Neuronal stem cell (in vitro differentiated cells): ENCODE results near the gene PAM.

Experiments
- DNase-seq: peaks from one replicate; pipeline ENCODE4 v3.0.0-alpha.2; 2013; ENCODE audit warnings: low spot score
- H2AFZ ChIP-seq: one replicate; pipeline ENCODE4 v1.6.1; 2013; ENCODE audit warnings: mild to moderate bottlenecking, low read length, inconsistent platforms
- H2AK5ac ChIP-seq: 2 replicates; pipeline ENCODE4 v1.6.1; 2013; ENCODE audit warnings: low read depth, mild to moderate bottlenecking, inconsistent platforms, low read length, moderate library complexity, mixed read lengths
- H2BK120ac ChIP-seq: 2 replicates; pipeline ENCODE4 v1.6.1; 2013; ENCODE audit warnings: low read depth, mild to moderate bottlenecking, inconsistent platforms, low read length, moderate library complexity, mixed read lengths
- H2BK12ac ChIP-seq: one replicate; pipeline ENCODE4 v1.6.1; 2013; ENCODE audit warnings: low read length, inconsistent platforms
- H2BK15ac ChIP-seq: 2 replicates; pipeline ENCODE4 v1.6.1; 2013; ENCODE audit warnings: mild to moderate bottlenecking, low read length, inconsistent platforms, mixed read lengths
- H2BK5ac ChIP-seq: one replicate; pipeline ENCODE4 v1.6.1; 2013; ENCODE audit warnings: inconsistent platforms, mild to moderate bottlenecking, low read length, moderate library complexity
- H3K14ac ChIP-seq: one replicate; pipeline ENCODE4 v1.6.1; 2013; ENCODE audit warnings: low read length, inconsistent platforms
- H3K18ac ChIP-seq: 2 replicates; pipeline ENCODE4 v1.6.1; 2013; ENCODE audit warnings: low read length, inconsistent platforms
- H3K23ac ChIP-seq: 2 replicates; pipeline ENCODE4 v1.6.1; 2013; ENCODE audit warnings: low read depth, mild to moderate bottlenecking, mixed read lengths, low read length, inconsistent platforms; ENCODE audit not compliant: poor library complexity
- H3K27ac ChIP-seq: replicated peaks from 3 replicates; pipeline ENCODE4 v1.5.1; 2013; ENCODE audit warnings: low read length, inconsistent platforms
- H3K27me3 ChIP-seq, 3 experiments: 2 replicates each; pipeline ENCODE4 v1.6.1; 2013; ENCODE audit warnings: low read length in 3 of 3, mild to moderate bottlenecking in 2 of 3, inconsistent platforms in 1 of 3, low read depth in 1 of 3, mixed read lengths in 1 of 3, moderate library complexity in 1 of 3; ENCODE audit not compliant: control insufficient read depth in 3 of 3, insufficient read depth in 3 of 3
- H3K36me3 ChIP-seq, 2 donors: replicated peaks in 1 of 2; 2 replicates each; pipeline ENCODE4 v1.6.1; 2013; ENCODE audit warnings: low read length in 2 of 2; ENCODE audit not compliant: control insufficient read depth in 2 of 2, insufficient read depth in 2 of 2
- H3K4ac ChIP-seq: 2 replicates; pipeline ENCODE4 v1.6.1; 2013; ENCODE audit warnings: inconsistent platforms, mild to moderate bottlenecking, low read length, moderate library complexity
- H3K4me1 ChIP-seq, 2 donors: 1 replicate in 1 of 2; 2 replicates in 1 of 2; pipeline ENCODE4 v1.6.1; 2013; ENCODE audit warnings: low read length in 2 of 2, low read depth in 1 of 2; ENCODE audit not compliant: control insufficient read depth in 2 of 2, insufficient read depth in 1 of 2
- H3K4me2 ChIP-seq: one replicate; pipeline ENCODE4 v1.6.1; 2013; ENCODE audit warnings: mild to moderate bottlenecking, low read length, inconsistent platforms; ENCODE audit not compliant: insufficient read depth, poor library complexity, severe bottlenecking
- H3K4me3 ChIP-seq, 2 donors: 2 replicates each; pipeline ENCODE4 v1.5.1; 2013; ENCODE audit warnings: low read length in 2 of 2, mild to moderate bottlenecking in 2 of 2, inconsistent platforms in 1 of 2, moderate library complexity in 1 of 2
- H3K79me1 ChIP-seq: one replicate; pipeline ENCODE4 v1.6.1; 2013; ENCODE audit warnings: low read depth, mild to moderate bottlenecking, inconsistent platforms, low read length, moderate library complexity
- H3K9ac ChIP-seq: one replicate; pipeline ENCODE4 v1.6.1; 2013; ENCODE audit warnings: mild to moderate bottlenecking, low read depth, low read length, inconsistent platforms; ENCODE audit not compliant: poor library complexity
- H3K9me3 ChIP-seq, 2 donors: replicated peaks in 1 of 2; 2 replicates each; pipeline versions ENCODE3 to v1.6.1; 2013; ENCODE audit warnings: low read length in 2 of 2, mild to moderate bottlenecking in 2 of 2, inconsistent platforms in 1 of 2, low read depth in 1 of 2, mixed read lengths in 1 of 2, moderate library complexity in 1 of 2; ENCODE audit not compliant: control insufficient read depth in 2 of 2, insufficient read depth in 1 of 2
- H4K8ac ChIP-seq: one replicate; pipeline ENCODE4 v1.6.1; 2013; ENCODE audit warnings: low read depth, mild to moderate bottlenecking, inconsistent platforms, low read length, moderate library complexity
- H4K91ac ChIP-seq: one replicate; pipeline ENCODE4 v1.6.1; 2013; ENCODE audit warnings: low read length, low read depth, mild to moderate bottlenecking, inconsistent platforms; ENCODE audit not compliant: poor library complexity
- WGBS, 2 donors: extraction: QIAGEN DNeasy Blood & Tissue Kit; methylation state at CpG; one replicate each; pipeline ENCODE4 v1.1.7; 2013; ENCODE audit warnings: missing lambda C conversion rate in 2 of 2, mixed read lengths in 1 of 2; ENCODE audit not compliant: insufficient read length in 2 of 2, insufficient replicate concordance in 1 of 2; ENCODE audit errors: extremely low coverage in 2 of 2; 5-methylcytosine and 5-hydroxymethylcytosine counted together

The PAM gene

GRCh38 chr5:102865510-102866236 is 110.6 kb downstream of the PAM start:
- H2BK5ac ChIP-seq, result no peak overlapping the region
- H2BK120ac ChIP-seq, result peak overlapping the region; percentile 69
- peak overlapping the region; percentile 45 for H4K91ac ChIP-seq
- H3K79me1 ChIP-seq, result no peaks in the 10 kb centered on the region
- H3K4me2 ChIP-seq, result peak overlapping the region; percentile 72
- peaks cover 5 to 22% of the 10 kb centered on the region in 2 donors for H3K4me1 ChIP-seq
- no peak overlapping the region for H3K14ac ChIP-seq
- peak overlapping the region; percentile 74 for H3K27ac ChIP-seq
- peak overlapping the region; percentile 45 for H2BK15ac ChIP-seq
- H2AK5ac ChIP-seq, result no peak overlapping the region
- peaks cover 0 to 19% of the 10 kb centered on the region in 2 donors for H3K36me3 ChIP-seq
- H3K27me3 ChIP-seq, result no peaks in the 10 kb centered on the region
- no peak overlapping the region for H3K23ac ChIP-seq
- DNase-seq, result peak; percentile 58
- peak overlapping the region; percentile 52 to 93 for H3K4me3 ChIP-seq
- H3K9me3 ChIP-seq, result peaks cover 0 to 3% of the 10 kb centered on the region in 2 donors
- H2AFZ ChIP-seq, result peak overlapping the region; percentile 80
- no CpG with 5 or more reads among the region's 54 CpGs for WGBS, 2 donors
- no peak overlapping the region for H2BK12ac ChIP-seq
- no peak overlapping the region for H3K4ac ChIP-seq
- peak overlapping the region; percentile 95 for H3K9ac ChIP-seq
- H3K18ac ChIP-seq, result peak overlapping the region; percentile 93
- no peak overlapping the region for H4K8ac ChIP-seq

- H3K36me3 ChIP-seq, result peaks cover 0 to 25% of the 10 kb centered on the region in 2 donors
- H2AFZ ChIP-seq, result peak overlapping the region; percentile 80
- H3K79me1 ChIP-seq, result no peaks in the 10 kb centered on the region
- no peak overlapping the region for H2BK15ac ChIP-seq
- H2BK5ac ChIP-seq, result no peak overlapping the region
- H3K27ac ChIP-seq, result peak overlapping the region; percentile 74
- peak overlapping the region; percentile 95 for H3K9ac ChIP-seq
- H3K14ac ChIP-seq, result no peak overlapping the region
- H2AK5ac ChIP-seq, result no peak overlapping the region
- H3K4me2 ChIP-seq, result peak overlapping the region; percentile 72
- no CpG with 5 or more reads among the region's 7 CpGs for WGBS, 2 donors
- no peak overlapping the region for H2BK120ac ChIP-seq
- H4K91ac ChIP-seq, result no peak overlapping the region
- H3K4me3 ChIP-seq, result peak overlapping the region; percentile 52 to 93
- no peak overlapping the region for H4K8ac ChIP-seq
- H3K23ac ChIP-seq, result no peak overlapping the region
- no peak for DNase-seq
- H3K9me3 ChIP-seq, result peaks cover 0 to 3% of the 10 kb centered on the region in 2 donors
- peak overlapping the region; percentile 93 for H3K18ac ChIP-seq
- no peaks in the 10 kb centered on the region for H3K27me3 ChIP-seq
- peaks cover 5 to 22% of the 10 kb centered on the region in 2 donors for H3K4me1 ChIP-seq
- no peak overlapping the region for H3K4ac ChIP-seq
- no peak overlapping the region for H2BK12ac ChIP-seq
Measured at GRCh38 chr5:102866237-102866600, 111.1 kb downstream of the PAM start.

- no peaks in the 10 kb centered on the region for H3K79me1 ChIP-seq
- no peak overlapping the region for H3K9ac ChIP-seq
- no peaks in the 10 kb centered on the region for H3K27me3 ChIP-seq
- H4K91ac ChIP-seq, result no peak overlapping the region
- H3K18ac ChIP-seq, result no peak overlapping the region
- H4K8ac ChIP-seq, result no peak overlapping the region
- H3K9me3 ChIP-seq, result peaks cover 0 to 3% of the 10 kb centered on the region in 2 donors
- DNase-seq, result no peak
- H2AFZ ChIP-seq, result no peak overlapping the region
- no peak overlapping the region for H3K14ac ChIP-seq
- H2BK15ac ChIP-seq, result no peak overlapping the region
- no peak overlapping the region for H2BK12ac ChIP-seq
- no peak overlapping the region for H2AK5ac ChIP-seq
- WGBS, 2 donors, result no CpG with 5 or more reads among the region's 3 CpGs
- no peak overlapping the region for H3K4me2 ChIP-seq
- H3K4me3 ChIP-seq, result no peak overlapping the region
- peaks cover 5 to 22% of the 10 kb centered on the region in 2 donors for H3K4me1 ChIP-seq
- no peak overlapping the region for H2BK120ac ChIP-seq
- no peak overlapping the region for H3K27ac ChIP-seq
- H3K36me3 ChIP-seq, result peaks cover 0 to 31% of the 10 kb centered on the region in 2 donors
- no peak overlapping the region for H3K23ac ChIP-seq
- no peak overlapping the region for H3K4ac ChIP-seq
- no peak overlapping the region for H2BK5ac ChIP-seq
Measured at GRCh38 chr5:102867992-102868662, 113.0 kb downstream of the PAM start.

GRCh38 chr5:102869230-102869629 is 114.1 kb downstream of the PAM start:
- Histone ChIP-seq H3K4me1 (peaks cover 7 to 23% of the 10 kb centered on the region in 2 donors), H3K4ac (no peak overlapping the region), H2BK12ac (no peak overlapping the region), H3K27ac (no peak overlapping the region), H3K23ac (no peak overlapping the region), H3K14ac (no peak overlapping the region), H3K4me2 (no peak overlapping the region), H4K8ac (no peak overlapping the region), H3K79me1 (no peaks in the 10 kb centered on the region), H3K18ac (no peak overlapping the region), H4K91ac (no peak overlapping the region), H3K9me3 (peaks cover 0 to 7% of the 10 kb centered on the region in 2 donors), H2AFZ (no peak overlapping the region), H2BK5ac (no peak overlapping the region), H3K27me3 (no peaks in the 10 kb centered on the region), H2BK15ac (no peak overlapping the region), H2BK120ac (no peak overlapping the region), H3K36me3 (peaks cover 0 to 37% of the 10 kb centered on the region in 2 donors), H3K9ac (no peak overlapping the region), H3K4me3 (no peak overlapping the region), H2AK5ac (no peak overlapping the region)
- no peak for DNase-seq
- WGBS, 2 donors, result no CpG with 5 or more reads among the region's 1 CpG
